Metanephros (tissue), 2 donors: ENCODE data around the gene MSH4. TPM values are rescaled to one million over a fixed set of nuclear protein-coding genes. Genes with fewer than 3 reads are reported as not detected.

ENCODE experiments used
- small RNA-seq: library from RNA; depleted of rRNA; stranded (forward); fragments of <200 nt; gene quantifications from one replicate; pipeline ENCODE3, GENCODE V24; 2014; ENCODE audit warnings: low replicate concordance
- total RNA-seq: library from RNA; depleted of rRNA; stranded (reverse); fragments of >200 nt; gene quantifications from one replicate; pipeline ENCODE4 v1.2.3, GENCODE V29; 2014

The MSH4 gene
- total RNA-seq: 0.47 TPM

DNA sequence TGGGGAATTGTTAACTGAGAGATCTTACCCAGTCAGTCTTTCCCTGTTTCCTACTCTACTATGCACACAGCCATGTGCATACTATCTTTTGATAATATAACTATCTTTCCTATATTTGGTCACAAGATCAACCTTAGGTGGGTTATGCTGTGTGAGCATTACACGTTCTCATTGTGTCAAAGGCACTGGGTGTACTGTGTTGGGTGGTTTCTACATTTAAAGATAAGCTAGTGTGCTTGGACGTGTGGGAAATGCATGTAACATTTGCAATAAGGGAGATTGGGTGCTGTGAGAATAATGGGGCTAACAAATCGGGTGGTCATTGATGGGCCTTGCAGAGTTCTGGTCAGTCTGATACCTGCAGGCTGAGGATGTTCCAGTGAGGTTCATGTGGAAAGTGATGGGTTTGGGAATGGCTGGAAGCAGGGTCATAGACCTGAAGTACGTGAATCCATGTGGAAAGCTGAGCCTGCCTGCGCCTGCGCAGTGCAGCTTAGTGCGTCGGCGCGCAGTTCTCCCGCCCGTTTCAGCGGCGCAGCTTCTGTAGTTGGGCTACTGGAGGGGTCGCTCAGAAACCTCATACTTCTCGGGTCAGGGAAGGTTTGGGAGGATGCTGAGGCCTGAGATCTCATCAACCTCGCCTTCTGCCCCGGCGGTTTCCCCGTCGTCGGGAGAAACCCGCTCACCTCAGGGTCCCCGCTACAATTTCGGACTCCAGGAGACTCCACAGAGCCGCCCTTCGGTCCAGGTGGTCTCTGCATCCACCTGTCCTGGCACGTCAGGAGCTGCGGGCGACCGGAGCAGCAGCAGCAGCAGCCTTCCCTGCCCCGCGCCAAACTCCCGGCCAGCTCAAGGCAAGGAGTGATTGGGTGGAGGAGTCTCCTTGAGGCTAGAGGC lies at the start of gene MSH4:
MSH4 (plus strand) TSS at position 507 of the 897 bp plus-strand sequence; CDS start at position 611, 104 bp downstream.

DNA sequence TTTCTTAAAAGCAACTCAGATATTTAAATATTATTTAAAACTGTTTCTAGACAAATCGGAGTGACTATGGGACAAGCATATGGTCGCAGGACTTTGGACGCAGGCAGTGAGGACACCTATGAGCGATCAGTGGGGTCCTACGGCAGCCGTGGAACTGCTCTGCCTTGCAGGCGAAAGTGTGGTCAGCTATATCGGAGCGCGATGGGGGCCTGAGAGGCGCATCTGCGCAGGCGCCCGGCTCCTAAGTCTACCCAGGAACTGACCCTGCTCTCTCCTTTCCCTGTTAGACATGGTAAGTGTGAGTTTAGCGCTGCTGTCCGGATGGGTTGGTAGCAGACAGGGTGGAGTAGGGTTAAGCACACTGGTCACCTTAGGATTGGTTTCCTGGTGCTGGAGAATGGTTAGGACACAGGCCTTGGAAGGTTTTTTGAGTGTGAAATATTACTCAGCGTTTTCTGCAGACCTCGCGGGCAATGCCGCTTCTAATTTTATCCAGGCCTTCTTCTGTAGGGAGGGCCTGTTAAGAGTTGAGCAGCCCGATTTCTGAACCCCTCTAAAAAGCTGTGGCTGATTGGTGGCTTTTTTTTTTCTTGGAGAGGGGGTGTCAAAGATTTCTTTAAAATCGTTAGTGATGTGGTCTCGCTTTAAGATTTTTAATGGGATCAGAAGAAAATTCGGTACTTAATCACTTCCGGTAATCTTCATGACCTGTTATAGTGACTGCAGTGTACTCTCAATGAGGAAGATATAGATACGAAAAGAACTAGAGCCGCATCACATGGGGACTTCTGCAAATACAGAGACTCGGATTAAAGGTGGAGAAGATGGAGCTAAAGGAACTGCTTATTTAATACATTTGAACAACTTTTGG lies 10.5 kb upstream of the MSH4 start, which contains the start of gene RABGGTB:
RABGGTB (plus strand) TSS at position 274 of the 871 bp plus-strand sequence; CDS start at position 290, 16 bp downstream.

GRCh38 chr1:75932304-75932703 lies 135.6 kb downstream of the MSH4 start, which contains the start of gene ASB17:
Gene ASB17, minus strand, starts transcription at chr1:75932404. Its CDS starts 113 bp downstream, at chr1:75932291.

Small RNA genes within 50 kb of the gene (small RNA-seq; reads per million reads assigned to genes)
- not detected for gene SNORD45A
- not detected for gene SNORD45B
- not detected for gene SNORD45C

Other genes starting within 250 kb of the MSH4 start
- gene SLC44A5, start 185.8 kb upstream of the MSH4 start, total RNA-seq: 8.4 TPM
- gene ACADM, start 72.2 kb upstream of the MSH4 start, total RNA-seq: 66.5 TPM
- gene RABGGTB, start 10.6 kb upstream of the MSH4 start, total RNA-seq: 60.8 TPM
- not detected for gene ASB17, start 135.5 kb downstream of the MSH4 start, total RNA-seq